CD4-positive, alpha-beta T cell treated with Interleukin-6 at 100 ng/mL for 8 hours (primary cell): Measurements from ENCODE around the gene RAB12.

Source experiments
- DNase-seq: peaks from one replicate; pipeline ENCODE4 v3.0.0-alpha.2; 2020; ENCODE audit warnings: mixed read lengths, low spot score

RAB12 gene

DNA sequence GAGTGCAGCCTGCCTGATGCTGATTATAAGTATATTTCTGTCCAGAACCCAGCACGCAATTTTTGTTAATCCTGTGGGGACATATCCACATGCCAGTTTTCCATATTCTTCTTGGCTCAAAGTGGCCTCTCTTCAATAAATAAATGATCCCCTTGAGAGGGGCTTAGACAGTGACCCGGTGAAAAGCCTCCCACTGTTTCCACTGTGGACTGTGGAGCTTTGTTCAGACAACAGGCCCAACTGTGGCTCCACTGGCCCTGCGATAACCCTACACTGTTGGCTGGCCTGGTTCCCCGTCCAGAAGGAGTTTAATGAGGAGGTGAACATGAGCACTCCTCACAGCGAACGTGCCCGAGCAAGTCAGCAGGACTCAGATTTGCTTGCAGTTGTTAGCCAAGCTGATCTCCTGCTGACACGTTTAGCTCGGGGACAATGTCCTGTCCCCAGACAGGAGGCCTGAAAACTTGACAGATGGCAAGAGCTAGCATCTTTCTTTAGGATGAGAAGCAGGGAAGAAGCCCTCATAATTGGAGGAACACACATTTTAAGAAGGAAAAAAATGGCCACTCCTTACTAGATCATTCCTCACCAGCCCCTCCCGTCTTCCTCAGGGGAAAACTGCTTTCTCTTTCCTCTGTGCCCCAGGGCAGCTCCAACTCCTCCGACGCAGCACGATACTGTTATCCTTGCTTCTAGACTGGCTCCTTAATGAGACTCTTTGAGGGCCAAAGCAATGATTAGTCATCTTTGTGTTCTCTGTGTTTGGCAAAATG, 76.1 kb downstream of the RAB12 start:
- no peak for DNase-seq

DNA sequence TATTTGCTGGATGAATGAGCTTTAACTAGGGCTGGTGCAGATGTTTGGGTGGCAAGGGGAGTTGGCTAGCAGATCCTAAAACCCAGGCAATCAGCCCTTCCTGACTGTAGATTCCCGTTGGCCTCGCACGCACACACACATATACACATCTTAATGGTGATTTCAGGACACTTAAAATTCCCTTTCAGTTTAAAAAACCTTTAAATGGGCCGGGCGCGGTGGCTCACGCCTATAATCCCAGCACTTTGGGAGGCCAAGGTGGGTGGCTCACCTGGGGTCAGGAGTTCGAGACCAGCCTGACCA, 76.6 kb downstream of the RAB12 start:
- no peak for DNase-seq

DNA sequence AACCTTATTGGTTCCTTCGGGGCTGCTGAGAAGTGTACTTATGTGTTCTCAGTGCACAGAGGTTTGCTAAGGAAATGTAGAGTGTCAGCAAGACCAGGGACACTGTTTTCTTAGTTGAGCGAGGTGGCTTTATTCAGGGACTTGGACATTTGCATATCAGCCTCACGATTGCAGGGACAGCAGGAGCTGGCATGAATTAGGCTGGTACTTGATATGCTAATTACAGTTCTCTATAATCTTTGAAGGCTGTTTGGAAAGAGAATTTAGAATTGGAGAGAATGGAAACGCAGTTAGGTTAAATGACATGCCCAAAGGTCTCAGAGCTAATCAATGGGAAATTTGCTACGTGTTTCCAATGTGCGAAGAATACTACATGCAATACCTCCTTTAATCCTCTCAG, 77.4 kb downstream of the RAB12 start:
- no peak for DNase-seq

DNA sequence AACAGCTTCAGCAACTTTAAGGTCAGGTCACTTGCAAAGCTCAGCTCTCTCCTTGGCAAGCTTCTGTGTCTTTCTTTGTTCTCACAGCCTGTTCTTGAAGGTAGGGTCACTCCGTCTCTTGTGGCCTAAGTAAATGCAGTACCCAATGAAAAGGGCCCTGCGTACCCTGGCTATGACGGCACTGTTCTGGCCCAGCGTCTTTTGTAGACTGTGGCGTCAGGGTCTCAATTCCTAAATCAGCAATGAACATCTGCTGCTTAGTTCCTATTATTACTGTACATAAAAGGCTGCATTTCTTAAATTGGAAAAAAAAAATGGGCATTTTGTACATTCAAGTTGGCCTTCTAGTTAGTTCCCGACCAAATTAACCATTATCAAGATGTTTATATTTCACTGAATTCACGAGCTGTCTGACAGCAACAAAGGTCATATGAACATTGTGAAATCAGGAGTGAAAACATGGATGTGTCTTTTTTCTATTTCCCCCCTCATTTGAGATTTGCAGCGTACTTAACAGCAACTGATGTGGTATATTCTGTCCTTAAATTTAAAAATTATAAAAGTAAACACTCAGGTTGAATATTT, 79.1 kb downstream of the RAB12 start:
- no peak for DNase-seq

DNA sequence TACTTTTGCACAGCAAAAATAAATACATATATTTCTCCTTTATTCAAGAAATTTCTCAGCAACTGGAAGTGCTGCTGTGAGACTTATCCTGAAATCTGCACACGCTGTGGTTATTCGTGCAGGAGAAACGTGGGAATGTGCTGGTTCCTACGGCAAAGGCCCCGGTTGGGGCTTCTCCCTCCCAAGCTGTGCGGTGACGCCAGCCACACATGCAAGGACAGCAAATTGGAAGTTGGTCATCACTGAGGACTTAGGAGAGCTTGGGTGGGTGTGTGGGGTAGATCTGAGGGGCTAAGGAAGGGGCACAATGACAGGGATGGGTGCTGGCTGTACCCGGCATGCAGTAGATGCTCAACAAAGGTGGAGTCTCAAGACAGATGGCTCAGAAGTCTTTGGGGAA, 79.6 kb downstream of the RAB12 start:
- DNase-seq = no peak
